Liver (tissue), 9 donors: ENCODE measurements around the gene HACL1. TPM values are rescaled to one million over a fixed set of nuclear protein-coding genes. Genes with fewer than 3 reads are reported as not detected.

Source experiments
- DNase-seq: peaks from one replicate; pipeline ENCODE4 v3.0.0-alpha.2; 2017; ENCODE audit warnings: low spot score
- H3K27ac ChIP-seq, 2 donors: one replicate each; pipeline ENCODE4 v1.7.0; 2013; ENCODE audit warnings: inconsistent platforms in 2 of 2, low read length in 2 of 2, control low read depth in 1 of 2, low read depth in 1 of 2, mild to moderate bottlenecking in 1 of 2
- H3K27me3 ChIP-seq, 4 donors: one replicate each; pipeline versions ENCODE4 v1.6.1 to v1.7.0; 2013; ENCODE audit warnings: low read length in 3 of 4, inconsistent platforms in 1 of 4, mild to moderate bottlenecking in 1 of 4, moderate library complexity in 1 of 4; ENCODE audit not compliant: control insufficient read depth in 4 of 4, insufficient read depth in 4 of 4
- H3K36me3 ChIP-seq, 4 donors: one replicate each; pipeline versions ENCODE4 v1.6.1 to v1.7.0; 2013; ENCODE audit warnings: low read length in 3 of 4, mild to moderate bottlenecking in 3 of 4, low read depth in 1 of 4, moderate library complexity in 1 of 4; ENCODE audit not compliant: control insufficient read depth in 4 of 4, insufficient read depth in 3 of 4
- H3K4me1 ChIP-seq, 4 donors: one replicate each; pipeline versions ENCODE4 v1.6.1 to v1.7.0; 2013; ENCODE audit warnings: low read length in 3 of 4, mild to moderate bottlenecking in 3 of 4, moderate library complexity in 1 of 4; ENCODE audit not compliant: control insufficient read depth in 4 of 4, insufficient read depth in 4 of 4
- H3K4me3 ChIP-seq, 3 donors: one replicate each; pipeline versions ENCODE4 v1.6.1 to v1.7.0; 2013; ENCODE audit warnings: low read length in 3 of 3, control low read depth in 1 of 3, low read depth in 1 of 3, mild to moderate bottlenecking in 1 of 3
- H3K9ac ChIP-seq, 2 donors: one replicate each; pipeline ENCODE4 v1.7.0; 2013; ENCODE audit warnings: low read length in 2 of 2, mild to moderate bottlenecking in 2 of 2, moderate library complexity in 2 of 2, control low read depth in 1 of 2, low read depth in 1 of 2
- H3K9me3 ChIP-seq, 4 donors: one replicate each; pipeline versions ENCODE4 v1.6.1 to v1.7.0; 2013; ENCODE audit warnings: low read length in 3 of 4; ENCODE audit not compliant: control insufficient read depth in 4 of 4
- ATF3 ChIP-seq: IDR thresholded peaks from 2 replicates; pipeline ENCODE4 v1.6.1; 2016; ENCODE audit warnings: antibody characterized with exemption
- EGR1 ChIP-seq, 2 donors: IDR thresholded peaks; 2 replicates each; pipeline ENCODE4 v1.6.1; 2016 to 2018; ENCODE audit warnings: antibody characterized with exemption in 2 of 2, low read depth in 2 of 2
- FOXA1 ChIP-seq: IDR thresholded peaks from 2 replicates; pipeline ENCODE4 v1.6.1; 2016; ENCODE audit warnings: antibody characterized with exemption
- FOXA2 ChIP-seq: IDR thresholded peaks from 2 replicates; pipeline ENCODE4 v1.6.1; 2016; ENCODE audit warnings: antibody characterized with exemption
- GABPA ChIP-seq, 2 donors: IDR thresholded peaks in 1 of 2; conservative IDR thresholded peaks in 1 of 2; 2 replicates each; pipeline ENCODE4 v1.6.1; 2016; ENCODE audit warnings: antibody characterized with exemption in 2 of 2, mild to moderate bottlenecking in 1 of 2, moderate library complexity in 1 of 2
- HNF4A ChIP-seq, 2 donors: conservative IDR thresholded peaks; 2 replicates each; pipeline ENCODE4 v1.6.1; 2016; ENCODE audit warnings: antibody characterized with exemption in 2 of 2, mild to moderate bottlenecking in 2 of 2
- HNF4G ChIP-seq: IDR thresholded peaks from 2 replicates; pipeline ENCODE4 v1.6.1; 2016; ENCODE audit warnings: antibody characterized with exemption
- JUND ChIP-seq, 2 donors: IDR thresholded peaks; 2 replicates each; pipeline ENCODE4 v1.6.1; 2016; ENCODE audit warnings: antibody characterized with exemption in 2 of 2
- MAX ChIP-seq: IDR thresholded peaks from 2 replicates; pipeline ENCODE4 v1.6.1; 2016; ENCODE audit warnings: antibody characterized with exemption
- NR2F2 ChIP-seq: IDR thresholded peaks from 2 replicates; pipeline ENCODE4 v1.6.1; 2016; ENCODE audit warnings: antibody characterized with exemption
- RAD21 ChIP-seq, 2 donors: IDR thresholded peaks; 2 replicates each; pipeline ENCODE4 v1.6.1; 2016; ENCODE audit warnings: antibody characterized with exemption in 2 of 2, mild to moderate bottlenecking in 2 of 2
- REST ChIP-seq: IDR thresholded peaks from 2 replicates; pipeline ENCODE4 v1.6.1; 2016; ENCODE audit warnings: antibody characterized with exemption, mild to moderate bottlenecking
- RXRA ChIP-seq, 2 donors: IDR thresholded peaks; 2 replicates each; pipeline ENCODE4 v1.6.1; 2017 to 2018; ENCODE audit warnings: antibody characterized with exemption in 2 of 2, mild to moderate bottlenecking in 1 of 2
- SP1 ChIP-seq: IDR thresholded peaks from 2 replicates; pipeline ENCODE4 v1.6.1; 2018; ENCODE audit warnings: antibody characterized with exemption, mild to moderate bottlenecking
- TAF1 ChIP-seq: conservative IDR thresholded peaks from 2 replicates; pipeline ENCODE4 v1.6.1; 2016; ENCODE audit warnings: antibody characterized with exemption, mild to moderate bottlenecking
- YY1 ChIP-seq: IDR thresholded peaks from 2 replicates; pipeline ENCODE4 v1.6.1; 2016; ENCODE audit warnings: antibody characterized with exemption, mild to moderate bottlenecking
- WGBS: extraction: QIAGEN DNeasy Blood & Tissue Kit; methylation state at CpG from one replicate; pipeline ENCODE4 v1.1.7; 2013; 5-methylcytosine and 5-hydroxymethylcytosine counted together
- polyA plus RNA-seq, 2 donors: library from polyadenylated mRNA; stranded (reverse) in 1 of 2; unstranded in 1 of 2; fragments of 200-250 nt in 1 of 2; fragments of >200 nt in 1 of 2; fragmentation: Nextera tagmentation in 1 of 2; extraction: Ambion mirVana in 1 of 2; gene quantifications; one replicate each; pipeline versions ENCODE4 v1.2.1 to v1.2.3, GENCODE V29; 2013 to 2015
- total RNA-seq, 2 donors: library from RNA; depleted of rRNA; stranded (reverse); fragments of >200 nt; gene quantifications; one replicate each; pipeline ENCODE4 v1.2.3, GENCODE V29; 2014
- TF ChIP-seq, protein P1 (sequence below): fragments of 150-350 bp; IDR thresholded peaks from 2 replicates; pipeline ENCODE4 v1.5.1; 2017; ENCODE audit warnings: improper control_type of control experiment, low read depth, low read length; ENCODE audit not compliant: missing input control
- TF ChIP-seq, protein P2 (sequence below): IDR thresholded peaks from 2 replicates; pipeline ENCODE4 v1.6.1; 2016; ENCODE audit warnings: antibody characterized with exemption
- donor health status: healthy.
- donor health status: healthy.
- donor health status: healthy.
- donor health status: healthy.
- donor health status: healthy.

HACL1 gene
- total RNA-seq = 10 to 100 TPM; 13.4 to 46.9 TPM
- 10 to 100 TPM; 28.2 to 36.2 TPM for polyA plus RNA-seq

DNA sequence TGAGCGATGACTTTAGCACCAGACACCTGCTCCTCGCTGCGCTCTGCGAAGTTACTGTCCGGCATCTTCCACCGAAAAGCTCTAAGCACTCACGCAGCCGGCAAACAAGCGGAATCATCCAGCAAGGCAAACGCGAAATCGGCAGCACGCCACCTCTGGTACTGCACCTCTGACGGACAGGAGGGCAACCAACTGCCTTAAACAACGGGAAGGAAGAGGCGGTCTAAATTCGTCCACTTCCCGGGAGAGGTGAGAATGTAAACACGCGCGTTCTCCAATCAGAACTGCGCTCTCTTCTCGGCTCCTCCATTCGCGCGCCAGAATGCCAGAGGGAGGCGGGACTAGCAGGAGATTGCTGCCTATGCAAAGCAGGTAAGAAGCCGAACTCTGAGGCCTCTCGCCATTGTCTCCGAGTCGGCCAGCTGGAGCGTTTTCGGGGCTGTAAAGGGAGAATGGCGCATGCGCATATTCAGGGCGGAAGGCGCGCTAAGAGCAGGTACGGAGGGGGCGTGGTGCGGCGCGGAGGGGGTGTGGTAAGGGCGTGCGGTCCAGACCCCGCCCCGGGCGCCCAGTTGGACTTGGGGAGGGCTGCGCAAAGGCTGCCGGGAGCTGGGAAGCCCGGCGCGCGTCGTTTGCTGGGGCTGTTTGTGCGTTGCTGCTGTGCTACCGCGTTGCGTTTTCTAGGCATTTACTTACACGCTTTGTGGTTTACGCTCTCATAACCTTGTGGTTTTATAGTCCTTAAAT lies at the start of gene HACL1, which contains the start of gene BTD:
TSS of gene HACL1 (minus strand) at position 171 of the 747 bp plus-strand sequence. CDS start at position 65, 106 bp downstream.
TSS of gene BTD (plus strand) at position 347 of the 747 bp plus-strand sequence. CDS start 33,695 bp downstream, outside the sequence.
- Histone ChIP-seq H3K9me3 (no peaks in the 10 kb centered on the region), H3K36me3 (peaks cover 0 to 9% (median 4%) of the 10 kb centered on the region in 4 donors), H3K27me3 (no peaks in the 10 kb centered on the region), H3K9ac (peak within 1 kb of the TSS; percentile 72 to 88), H3K4me1 (peaks cover 15 to 72% (median 61%) of the 10 kb centered on the region in 4 donors), H3K4me3 (peak within 1 kb of the TSS; percentile 61 to 100 (median 83)), H3K27ac (peak within 1 kb of the TSS; percentile 73 to 90)
- peak; percentile 97 for DNase-seq
- WGBS = under 1% methylated on average over 61 of the region's 61 CpGs
- TF ChIP-seq NR2F2 (peak; percentile 29), RXRA (IDR thresholded peaks at IDR 0.05) (peak; percentile 5 to 63), HNF4A (conservative IDR thresholded peaks at IDR 0.05) (peak; percentile 58 to 65), ATF3 (no peak), EGR1 (IDR thresholded peaks at IDR 0.05; ENCODE audit: low read depth in 2 of 2) (peak in 1 of 2 donors; percentile 62), TAF1 (peak; percentile 89), HNF4G (peak; percentile 15), MAX (peak; percentile 82), GABPA (IDR thresholded peaks at IDR 0.05 in 1 of 2, conservative IDR thresholded peaks at IDR 0.05 in 1 of 2) (peak; percentile 58 to 94), YY1 (peak; percentile 90), REST (peak; percentile 86), SP1 (peak; percentile 99), JUND (IDR thresholded peaks at IDR 0.05) (peak; percentile 28 to 36), RAD21 (IDR thresholded peaks at IDR 0.05) (peak in 1 of 2 donors; percentile 59), FOXA2 (peak; percentile 99), FOXA1 (peak; percentile 99)
- TF ChIP-seq, protein P1, sequence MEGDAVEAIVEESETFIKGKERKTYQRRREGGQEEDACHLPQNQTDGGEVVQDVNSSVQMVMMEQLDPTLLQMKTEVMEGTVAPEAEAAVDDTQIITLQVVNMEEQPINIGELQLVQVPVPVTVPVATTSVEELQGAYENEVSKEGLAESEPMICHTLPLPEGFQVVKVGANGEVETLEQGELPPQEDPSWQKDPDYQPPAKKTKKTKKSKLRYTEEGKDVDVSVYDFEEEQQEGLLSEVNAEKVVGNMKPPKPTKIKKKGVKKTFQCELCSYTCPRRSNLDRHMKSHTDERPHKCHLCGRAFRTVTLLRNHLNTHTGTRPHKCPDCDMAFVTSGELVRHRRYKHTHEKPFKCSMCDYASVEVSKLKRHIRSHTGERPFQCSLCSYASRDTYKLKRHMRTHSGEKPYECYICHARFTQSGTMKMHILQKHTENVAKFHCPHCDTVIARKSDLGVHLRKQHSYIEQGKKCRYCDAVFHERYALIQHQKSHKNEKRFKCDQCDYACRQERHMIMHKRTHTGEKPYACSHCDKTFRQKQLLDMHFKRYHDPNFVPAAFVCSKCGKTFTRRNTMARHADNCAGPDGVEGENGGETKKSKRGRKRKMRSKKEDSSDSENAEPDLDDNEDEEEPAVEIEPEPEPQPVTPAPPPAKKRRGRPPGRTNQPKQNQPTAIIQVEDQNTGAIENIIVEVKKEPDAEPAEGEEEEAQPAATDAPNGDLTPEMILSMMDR = peak; percentile 27
- TF ChIP-seq, protein P2, sequence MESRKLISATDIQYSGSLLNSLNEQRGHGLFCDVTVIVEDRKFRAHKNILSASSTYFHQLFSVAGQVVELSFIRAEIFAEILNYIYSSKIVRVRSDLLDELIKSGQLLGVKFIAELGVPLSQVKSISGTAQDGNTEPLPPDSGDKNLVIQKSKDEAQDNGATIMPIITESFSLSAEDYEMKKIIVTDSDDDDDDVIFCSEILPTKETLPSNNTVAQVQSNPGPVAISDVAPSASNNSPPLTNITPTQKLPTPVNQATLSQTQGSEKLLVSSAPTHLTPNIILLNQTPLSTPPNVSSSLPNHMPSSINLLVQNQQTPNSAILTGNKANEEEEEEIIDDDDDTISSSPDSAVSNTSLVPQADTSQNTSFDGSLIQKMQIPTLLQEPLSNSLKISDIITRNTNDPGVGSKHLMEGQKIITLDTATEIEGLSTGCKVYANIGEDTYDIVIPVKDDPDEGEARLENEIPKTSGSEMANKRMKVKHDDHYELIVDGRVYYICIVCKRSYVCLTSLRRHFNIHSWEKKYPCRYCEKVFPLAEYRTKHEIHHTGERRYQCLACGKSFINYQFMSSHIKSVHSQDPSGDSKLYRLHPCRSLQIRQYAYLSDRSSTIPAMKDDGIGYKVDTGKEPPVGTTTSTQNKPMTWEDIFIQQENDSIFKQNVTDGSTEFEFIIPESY = peak; percentile 97
